GM20000 (cell line): ENCODE data around the gene CARD19.

Experiments used
- DNase-seq: peaks from one replicate; pipeline ENCODE4 v3.0.0; 2012; ENCODE audit warnings: low spot score
- CTCF ChIP-seq: IDR thresholded peaks from 2 replicates; pipeline ENCODE4 v1.5.1; 2012; ENCODE audit warnings: mild to moderate bottlenecking, control low read depth; ENCODE audit errors: extremely low read depth, missing control alignments

CARD19 gene

DNA sequence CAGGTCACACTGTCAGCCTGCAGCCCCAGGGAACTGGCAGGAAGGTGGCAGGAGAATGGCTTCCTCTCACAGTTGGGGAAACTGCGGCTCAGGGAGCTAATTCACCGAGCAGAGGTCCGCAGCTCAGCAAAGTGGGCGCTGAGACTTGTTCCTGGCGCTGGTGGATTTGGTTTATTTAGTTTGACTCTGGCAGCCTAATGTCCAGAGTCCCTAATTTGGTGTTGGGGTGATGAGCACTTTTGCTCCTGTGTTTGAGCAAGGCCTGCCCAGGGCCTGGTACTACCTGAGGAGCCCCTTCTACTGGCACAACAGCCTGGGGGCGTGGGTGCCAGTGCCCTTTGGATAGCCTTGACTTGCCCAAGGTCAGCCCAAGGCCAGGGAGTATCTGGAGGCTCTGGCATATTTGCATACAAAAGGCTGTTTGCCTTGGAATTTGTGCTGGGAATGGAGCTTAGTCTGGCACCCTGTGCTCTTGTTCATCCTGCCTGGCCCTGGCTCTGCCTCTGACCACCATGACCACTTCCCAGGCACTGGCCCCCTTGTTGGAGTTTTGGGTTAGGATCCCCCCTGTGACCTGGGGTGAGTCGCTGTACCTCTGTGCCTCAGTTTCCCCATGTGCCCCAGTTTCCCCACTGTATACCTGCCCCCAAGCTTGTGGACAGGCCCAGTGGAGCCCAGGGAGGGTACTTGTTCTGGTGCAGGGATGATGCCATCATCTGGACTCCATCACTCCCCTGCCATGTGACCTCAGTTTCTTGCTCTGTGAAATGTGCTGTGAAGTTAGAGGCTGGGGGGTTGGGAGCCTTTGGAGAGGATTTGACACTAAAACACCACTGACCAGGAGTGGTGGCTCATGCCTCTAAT lies 36.1 kb upstream of the CARD19 start:
- no peak for TF ChIP-seq CTCF

GRCh38 chr9:93060746-93061259 lies 35.2 kb upstream of the CARD19 start:
- no peak for TF ChIP-seq CTCF
- no peak for DNase-seq

More for the DNA sequence above, 36.1 kb upstream of the CARD19 start:
- no peak for DNase-seq

DNA sequence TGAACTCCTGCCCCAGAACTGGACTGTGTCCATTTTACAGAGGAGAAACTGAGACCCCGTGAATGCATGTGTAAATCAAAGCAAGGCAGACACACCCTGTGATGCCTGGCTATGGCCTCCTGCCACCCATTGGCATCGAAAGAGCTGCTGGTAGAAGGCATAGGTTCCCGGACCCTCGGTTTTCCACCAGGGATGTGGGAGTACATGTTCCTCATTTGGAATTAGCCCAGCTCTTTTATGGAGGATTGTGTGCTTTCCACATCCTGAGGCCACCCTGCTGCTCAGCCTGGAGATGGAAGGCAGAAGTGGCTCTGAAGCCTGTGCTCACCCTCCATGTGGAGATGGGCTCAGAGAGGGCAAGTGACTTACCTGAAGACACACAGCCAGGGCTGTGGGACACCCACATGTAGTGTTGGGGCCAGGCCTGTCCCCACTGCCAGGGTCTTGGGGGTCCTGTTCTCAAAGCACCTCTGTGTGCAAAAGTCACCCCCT lies 34.7 kb upstream of the CARD19 start:
- no peak for DNase-seq
- TF ChIP-seq CTCF = no peak

- no peak for TF ChIP-seq CTCF
- peak; percentile 78 for DNase-seq
These were observed 33.9 kb upstream of the CARD19 start for GRCh38 chr9:93061791-93062763.

GRCh38 chr9:93064392-93065134 lies 31.5 kb upstream of the CARD19 start:
- no peak for TF ChIP-seq CTCF
- peak; percentile 91 for DNase-seq

GRCh38 chr9:93065135-93065720 lies 30.8 kb upstream of the CARD19 start:
- TF ChIP-seq CTCF = no peak
- no peak for DNase-seq
